Lung (tissue), 12 donors: Measurements from ENCODE around the gene RSPO4. TPM values are rescaled to one million over a fixed set of nuclear protein-coding genes. Genes with fewer than 3 reads are reported as not detected.

Experiments used
- ATAC-seq: fragments of 200-7000 bp; cut with Tn5 transposase; one replicate; pipeline ENCODE4 v1.9.1; 2020; ENCODE audit warnings: moderate number of reproducible peaks; ENCODE audit not compliant: insufficient read depth, low FRiP score
- DNase-seq, 3 donors: peaks; one replicate each; pipeline ENCODE4 v3.0.0-alpha.2; 2013 to 2017
- H3K27ac ChIP-seq, 2 donors: one replicate each; pipeline ENCODE4 v1.5.1; 2013; ENCODE audit warnings: mild to moderate bottlenecking in 2 of 2, moderate library complexity in 2 of 2, control low read depth in 1 of 2, inconsistent platforms in 1 of 2, low read depth in 1 of 2, low read length in 1 of 2
- H3K27me3 ChIP-seq, 3 donors: one replicate each; pipeline ENCODE4 v1.5.1; 2013; ENCODE audit warnings: low read length in 2 of 3; ENCODE audit not compliant: control insufficient read depth in 3 of 3, insufficient read depth in 3 of 3
- H3K36me3 ChIP-seq, 4 donors: one replicate each; pipeline ENCODE4 v1.5.1; 2013; ENCODE audit warnings: low read length in 4 of 4, mild to moderate bottlenecking in 1 of 4, moderate library complexity in 1 of 4; ENCODE audit not compliant: control insufficient read depth in 4 of 4, insufficient read depth in 4 of 4
- H3K4me1 ChIP-seq, 5 donors: one replicate each; pipeline ENCODE4 v1.5.1; 2013; ENCODE audit warnings: low read length in 5 of 5, mild to moderate bottlenecking in 2 of 5, moderate library complexity in 1 of 5; ENCODE audit not compliant: control insufficient read depth in 5 of 5, insufficient read depth in 5 of 5
- H3K4me3 ChIP-seq: one replicate; pipeline ENCODE4 v1.5.1; 2013; ENCODE audit warnings: mild to moderate bottlenecking, control low read depth, moderate library complexity
- H3K9ac ChIP-seq, 2 donors: one replicate each; pipeline ENCODE4 v1.5.1; 2013; ENCODE audit warnings: low read length in 2 of 2, control low read depth in 1 of 2; ENCODE audit not compliant: insufficient read depth in 1 of 2
- H3K9me3 ChIP-seq, 4 donors: one replicate each; pipeline ENCODE4 v1.5.1; 2013; ENCODE audit warnings: low read length in 3 of 4, mild to moderate bottlenecking in 1 of 4, moderate library complexity in 1 of 4; ENCODE audit not compliant: control insufficient read depth in 4 of 4, insufficient read depth in 3 of 4
- WGBS, 2 donors: extraction: QIAGEN DNeasy Blood & Tissue Kit; methylation state at CpG; one replicate each; pipeline ENCODE4 v1.1.7; 2013; 5-methylcytosine and 5-hydroxymethylcytosine counted together
- polyA plus RNA-seq, 2 donors: library from polyadenylated mRNA; stranded (reverse); fragments of 200-250 nt; gene quantifications; one replicate each; pipeline ENCODE4 v1.2.1, GENCODE V29; 2013
- total RNA-seq, 2 donors: library from RNA; depleted of rRNA in 1 of 2; stranded (reverse); fragments of >200 nt in 1 of 2; gene quantifications; one replicate each; pipeline ENCODE4 v1.2.1, GENCODE V29; 2014 to 2021
- TF ChIP-seq, protein P1 (sequence below): IDR thresholded peaks from 2 replicates; pipeline ENCODE4 v1.5.1; 2012; ENCODE audit warnings: mild to moderate bottlenecking; ENCODE audit errors: control extremely low read depth, extremely low read depth
- donor health status: control.
- donor health status: control.
- donor health status: Bipolar disorder and iron deficiency.
- donor health status: healthy.
- donor health status: DM: yes; HTN: yes; CAD: no.

Gene RSPO4
- total and polyA plus RNA-seq, 4 donors: 1.00 to 7.4 (median 2.5) TPM

DNA sequence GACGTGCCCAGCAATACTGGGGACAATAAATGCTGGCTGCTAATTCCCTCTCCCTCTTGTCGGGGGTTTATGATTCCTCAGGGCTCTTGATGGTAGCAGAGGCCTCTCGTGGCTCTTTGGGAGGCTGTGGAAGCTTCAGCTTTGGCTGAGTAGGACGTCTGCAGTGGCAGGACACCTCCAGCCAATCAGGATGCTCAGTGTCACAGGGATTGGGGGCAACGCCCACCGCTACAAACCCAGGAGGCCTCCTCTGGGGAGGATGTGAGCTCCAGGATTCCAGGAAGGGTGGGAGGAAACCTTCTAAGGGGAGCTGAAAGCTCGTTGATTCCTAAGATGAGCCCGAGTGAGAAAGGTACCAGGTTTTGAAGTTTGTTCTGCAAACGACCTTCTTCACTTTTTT is 19.4 kb downstream of the RSPO4 start:
- ATAC-seq (no peak), DNase-seq (no peak)
- 33 to 48% methylated on average over 9 of the region's 9 CpGs for WGBS, 2 donors
- H3K4me1 ChIP-seq: no peaks in the 10 kb centered on the region
- H3K9me3 ChIP-seq: peaks cover 0 to 6% (median 0%) of the 10 kb centered on the region in 4 donors
- no peak overlapping the region for H3K9ac ChIP-seq
- peaks cover 0 to 2% (median 0%) of the 10 kb centered on the region in 3 donors for H3K27me3 ChIP-seq
- TF ChIP-seq, protein P1, sequence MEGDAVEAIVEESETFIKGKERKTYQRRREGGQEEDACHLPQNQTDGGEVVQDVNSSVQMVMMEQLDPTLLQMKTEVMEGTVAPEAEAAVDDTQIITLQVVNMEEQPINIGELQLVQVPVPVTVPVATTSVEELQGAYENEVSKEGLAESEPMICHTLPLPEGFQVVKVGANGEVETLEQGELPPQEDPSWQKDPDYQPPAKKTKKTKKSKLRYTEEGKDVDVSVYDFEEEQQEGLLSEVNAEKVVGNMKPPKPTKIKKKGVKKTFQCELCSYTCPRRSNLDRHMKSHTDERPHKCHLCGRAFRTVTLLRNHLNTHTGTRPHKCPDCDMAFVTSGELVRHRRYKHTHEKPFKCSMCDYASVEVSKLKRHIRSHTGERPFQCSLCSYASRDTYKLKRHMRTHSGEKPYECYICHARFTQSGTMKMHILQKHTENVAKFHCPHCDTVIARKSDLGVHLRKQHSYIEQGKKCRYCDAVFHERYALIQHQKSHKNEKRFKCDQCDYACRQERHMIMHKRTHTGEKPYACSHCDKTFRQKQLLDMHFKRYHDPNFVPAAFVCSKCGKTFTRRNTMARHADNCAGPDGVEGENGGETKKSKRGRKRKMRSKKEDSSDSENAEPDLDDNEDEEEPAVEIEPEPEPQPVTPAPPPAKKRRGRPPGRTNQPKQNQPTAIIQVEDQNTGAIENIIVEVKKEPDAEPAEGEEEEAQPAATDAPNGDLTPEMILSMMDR: no peak
- H3K27ac ChIP-seq: no peak overlapping the region
- H3K4me3 ChIP-seq: no peak overlapping the region
- H3K36me3 ChIP-seq: no peaks in the 10 kb centered on the region

DNA sequence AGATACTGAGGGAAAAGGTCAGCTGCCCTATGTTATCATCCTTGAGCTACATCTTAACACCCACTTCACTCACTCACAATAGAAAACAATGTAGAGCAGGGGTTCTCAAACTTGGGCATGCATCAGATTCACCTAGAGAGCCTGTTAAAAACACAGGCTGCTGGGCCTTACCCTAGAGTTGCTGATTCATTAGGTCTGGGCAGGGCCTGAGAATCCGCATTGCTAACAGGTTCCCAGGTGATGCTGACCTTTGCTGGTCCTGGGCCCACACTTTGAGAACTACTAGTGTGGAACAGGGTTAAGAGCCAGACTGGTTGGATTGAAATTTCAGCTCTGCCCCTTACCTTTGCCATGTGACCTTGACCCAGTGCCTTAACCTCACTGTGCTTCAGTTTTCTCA is 25.1 kb downstream of the RSPO4 start:
- no peaks in the 10 kb centered on the region for H3K27me3 ChIP-seq
- H3K4me1 ChIP-seq: no peaks in the 10 kb centered on the region
- TF ChIP-seq, protein P1: no peak
- H3K27ac ChIP-seq: no peak overlapping the region
- no peak overlapping the region for H3K4me3 ChIP-seq
- ATAC-seq: no peak
- DNase-seq: no peak
- 65 to 92% methylated on average over 1 of the region's 1 CpG for WGBS, 2 donors
- H3K36me3 ChIP-seq: no peaks in the 10 kb centered on the region
- no peaks in the 10 kb centered on the region for H3K9me3 ChIP-seq
- H3K9ac ChIP-seq: no peak overlapping the region

DNA sequence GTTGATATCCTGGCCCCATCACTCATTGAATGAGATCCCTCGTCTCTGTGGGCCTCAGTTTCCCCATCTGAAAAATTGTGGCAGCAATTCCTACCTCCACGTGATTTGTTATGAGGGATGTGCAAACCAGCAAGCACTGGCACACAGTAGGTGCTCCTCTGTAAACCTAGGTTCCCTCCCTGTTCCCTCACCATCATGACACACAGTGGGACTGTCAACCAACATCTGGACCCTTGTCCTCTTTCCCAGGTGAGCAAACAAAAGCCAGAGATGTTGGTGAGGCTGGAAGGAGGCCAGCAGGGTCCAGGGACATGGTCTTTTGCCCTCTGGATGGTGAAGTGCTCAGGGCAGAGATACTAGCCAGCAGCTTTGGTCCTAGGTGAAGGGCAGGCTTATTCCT is 26.1 kb downstream of the RSPO4 start:
- no peaks in the 10 kb centered on the region for H3K9me3 ChIP-seq
- 69 to 80% methylated on average over 2 of the region's 2 CpGs for WGBS, 2 donors
- DNase-seq (no peak), ATAC-seq (no peak)
- no peak overlapping the region for H3K9ac ChIP-seq
- no peaks in the 10 kb centered on the region for H3K27me3 ChIP-seq
- no peak overlapping the region for H3K4me3 ChIP-seq
- no peak overlapping the region for H3K27ac ChIP-seq
- H3K36me3 ChIP-seq: no peaks in the 10 kb centered on the region
- H3K4me1 ChIP-seq: no peaks in the 10 kb centered on the region
- TF ChIP-seq, protein P1: no peak

DNA sequence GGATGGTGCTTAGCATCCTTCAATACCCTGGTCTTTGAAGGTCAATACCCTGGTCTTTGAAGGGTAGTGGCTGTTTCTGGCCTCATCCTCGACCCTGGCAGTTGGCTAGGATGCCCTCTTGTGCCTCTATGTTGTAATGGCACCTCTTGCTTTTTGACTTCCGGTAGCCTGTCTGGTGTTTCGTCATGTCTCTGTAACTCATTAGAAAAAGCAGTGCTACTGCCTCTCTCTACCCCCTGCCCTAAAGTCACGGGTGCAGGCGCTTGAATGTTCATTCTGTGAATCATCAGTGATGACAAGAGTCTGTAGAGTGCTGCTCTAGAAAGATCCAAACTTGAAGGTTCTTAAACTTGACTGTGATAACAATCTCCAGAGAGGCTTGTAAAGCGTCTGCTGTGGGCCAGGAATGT is 28.3 kb downstream of the RSPO4 start:
- ATAC-seq (no peak), DNase-seq (peak in 2 of 3 donors; percentile 18 to 38)
- no peaks in the 10 kb centered on the region for H3K36me3 ChIP-seq
- H3K27ac ChIP-seq: no peak overlapping the region
- no peaks in the 10 kb centered on the region for H3K9me3 ChIP-seq
- H3K27me3 ChIP-seq: no peaks in the 10 kb centered on the region
- no peak overlapping the region for H3K9ac ChIP-seq
- no peak overlapping the region for H3K4me3 ChIP-seq
- 17 to 35% methylated on average over 6 of the region's 6 CpGs for WGBS, 2 donors
- no peaks in the 10 kb centered on the region for H3K4me1 ChIP-seq
- TF ChIP-seq, protein P1: peak; percentile 23
